Fibroblast of the aortic adventitia (primary cell): ENCODE measurements around the gene BBS9. TPM values are rescaled to one million over a fixed set of nuclear protein-coding genes. Genes with fewer than 3 reads are reported as not detected.

Source experiments
- DNase-seq: peaks from one replicate; pipeline ENCODE4 v3.0.0-alpha.2; 2010; ENCODE audit warnings: low read depth
- H3K4me3 ChIP-seq: 2 replicates; pipeline ENCODE4 v1.5.1; 2011; ENCODE audit warnings: low read depth, mild to moderate bottlenecking, control low read depth, low read length, moderate library complexity
- total RNA-seq: library from RNA; depleted of rRNA; stranded (reverse); fragments of >200 nt; gene quantifications from 2 replicates; pipeline ENCODE4 v1.2.3, GENCODE V29; 2012; ENCODE audit warnings: low replicate concordance
- TF ChIP-seq, protein P1 (sequence below): IDR thresholded peaks from 2 replicates; pipeline ENCODE4 v1.5.1; 2011; ENCODE audit warnings: mild to moderate bottlenecking, low read length, control low read depth, inconsistent platforms; ENCODE audit not compliant: insufficient read depth

BBS9 gene
- total RNA-seq, 1 donor, result 26.8 TPM

DNA sequence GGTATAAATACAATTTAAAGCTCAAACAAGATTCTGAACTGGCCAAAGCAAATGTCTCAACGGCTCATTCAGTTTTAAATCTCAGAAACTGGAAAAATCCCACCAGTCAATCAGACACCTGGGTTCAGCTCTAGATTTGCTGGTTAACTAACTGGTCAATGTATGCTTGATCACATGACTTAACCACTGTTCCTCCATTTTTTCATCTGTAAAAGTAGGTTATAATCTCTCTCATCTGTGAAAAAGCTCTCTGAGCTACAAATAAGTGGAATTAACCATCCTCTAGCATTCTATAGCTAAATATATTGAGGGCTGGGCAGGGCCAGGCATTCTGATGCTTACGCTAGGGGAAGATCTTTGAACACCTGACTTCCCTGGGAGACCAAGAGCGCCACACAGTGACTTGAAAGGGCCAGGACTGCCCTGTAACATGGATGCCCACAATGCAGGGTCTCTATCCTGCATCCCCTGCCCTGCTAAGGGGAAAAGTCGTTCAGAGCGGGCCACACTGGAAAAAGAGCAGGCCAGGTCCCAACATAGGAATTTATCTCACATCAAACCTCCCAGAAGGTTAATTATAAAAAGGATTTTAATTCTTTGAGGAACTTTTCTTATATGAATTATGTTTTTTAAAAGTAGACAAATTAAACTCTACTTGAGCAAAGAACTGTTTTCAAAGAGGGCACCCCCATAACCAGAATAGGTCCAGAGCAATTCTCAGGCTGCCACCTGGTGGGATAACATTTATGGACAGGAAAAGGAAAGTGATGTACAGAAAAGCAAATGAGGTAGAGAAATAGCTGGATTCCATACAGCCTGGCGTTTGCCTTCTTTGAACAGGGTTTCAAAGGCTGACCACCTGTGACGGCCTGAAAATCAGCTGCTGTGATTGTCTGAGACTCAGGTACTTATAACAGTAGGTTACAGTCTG lies 22.0 kb upstream of the BBS9 start:
- H3K4me3 ChIP-seq, result peak overlapping the region; percentile 82
- TF ChIP-seq, protein P1, sequence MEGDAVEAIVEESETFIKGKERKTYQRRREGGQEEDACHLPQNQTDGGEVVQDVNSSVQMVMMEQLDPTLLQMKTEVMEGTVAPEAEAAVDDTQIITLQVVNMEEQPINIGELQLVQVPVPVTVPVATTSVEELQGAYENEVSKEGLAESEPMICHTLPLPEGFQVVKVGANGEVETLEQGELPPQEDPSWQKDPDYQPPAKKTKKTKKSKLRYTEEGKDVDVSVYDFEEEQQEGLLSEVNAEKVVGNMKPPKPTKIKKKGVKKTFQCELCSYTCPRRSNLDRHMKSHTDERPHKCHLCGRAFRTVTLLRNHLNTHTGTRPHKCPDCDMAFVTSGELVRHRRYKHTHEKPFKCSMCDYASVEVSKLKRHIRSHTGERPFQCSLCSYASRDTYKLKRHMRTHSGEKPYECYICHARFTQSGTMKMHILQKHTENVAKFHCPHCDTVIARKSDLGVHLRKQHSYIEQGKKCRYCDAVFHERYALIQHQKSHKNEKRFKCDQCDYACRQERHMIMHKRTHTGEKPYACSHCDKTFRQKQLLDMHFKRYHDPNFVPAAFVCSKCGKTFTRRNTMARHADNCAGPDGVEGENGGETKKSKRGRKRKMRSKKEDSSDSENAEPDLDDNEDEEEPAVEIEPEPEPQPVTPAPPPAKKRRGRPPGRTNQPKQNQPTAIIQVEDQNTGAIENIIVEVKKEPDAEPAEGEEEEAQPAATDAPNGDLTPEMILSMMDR, result peak; percentile 55
- peak; percentile 66 for DNase-seq

DNA sequence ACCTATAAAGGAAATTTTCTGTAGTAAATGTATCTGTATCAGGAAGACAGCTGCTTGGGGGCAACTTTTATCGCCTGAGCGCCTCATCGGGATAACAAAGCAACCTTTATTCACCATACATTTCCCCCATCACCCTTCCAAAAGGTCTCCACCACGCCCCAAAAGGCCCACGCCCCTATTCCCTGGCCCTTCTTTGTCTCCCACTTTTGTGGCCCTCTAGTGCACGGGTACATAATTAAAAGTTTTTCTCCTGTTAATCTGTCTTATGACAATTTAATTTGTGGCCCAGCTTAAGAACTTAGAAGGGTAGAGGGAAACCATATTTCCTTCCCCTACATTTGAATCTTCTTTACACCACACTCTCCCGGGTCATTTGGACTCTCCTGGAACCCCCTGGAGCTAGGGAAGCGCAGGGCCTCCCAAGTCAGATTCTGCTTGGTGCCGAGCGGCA lies 20.8 kb upstream of the BBS9 start:
- DNase-seq, result peak; percentile 37
- TF ChIP-seq, protein P1, result no peak
- peak overlapping the region; percentile 82 for H3K4me3 ChIP-seq

DNA sequence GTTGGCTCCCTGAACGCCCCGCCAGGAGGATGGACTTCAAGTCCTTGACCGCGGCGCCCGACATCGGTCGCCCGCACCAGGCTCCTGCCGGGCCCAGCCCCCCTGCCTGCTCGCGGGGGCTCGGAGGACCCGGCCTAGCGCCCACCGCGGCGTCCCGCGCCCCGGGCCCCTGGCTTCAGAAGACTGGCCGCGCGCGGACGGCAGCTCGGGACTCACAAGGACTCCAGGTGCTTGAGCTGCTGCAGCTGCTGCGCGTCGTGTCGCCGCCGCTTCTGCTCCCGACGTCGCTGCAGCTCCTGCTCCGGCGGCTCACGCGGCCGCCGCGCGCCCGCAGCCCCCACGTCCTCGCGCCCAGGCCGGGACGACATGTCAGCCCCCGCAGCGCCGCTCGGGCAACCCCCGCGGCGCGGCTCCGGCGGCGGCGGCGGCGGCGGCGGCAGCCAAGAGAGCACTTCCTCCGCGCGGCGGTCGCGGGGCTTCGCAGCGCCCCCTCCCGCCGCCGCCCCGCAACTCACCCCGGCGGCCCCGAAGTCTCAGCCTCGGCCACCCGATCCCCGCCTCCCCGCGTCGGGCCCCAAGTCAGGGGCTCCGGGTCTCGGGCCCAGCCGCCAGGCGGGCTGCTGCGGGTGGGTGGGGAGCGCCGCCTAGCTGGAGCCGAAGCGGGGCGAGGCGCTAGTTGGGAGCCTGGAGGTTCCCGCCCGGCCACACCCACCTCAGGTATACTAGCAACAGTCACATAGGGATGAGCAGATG lies 20.2 kb upstream of the BBS9 start, which contains the start of gene RP9:
Gene RP9, minus strand, starts transcription at position 400 of the 753 bp plus-strand sequence. Its CDS starts 32 bp downstream, at position 368.
- peak within 1 kb of the TSS; percentile 82 for H3K4me3 ChIP-seq
- TF ChIP-seq, protein P1, result peak; percentile 38
- peak; percentile 25 for DNase-seq

DNA sequence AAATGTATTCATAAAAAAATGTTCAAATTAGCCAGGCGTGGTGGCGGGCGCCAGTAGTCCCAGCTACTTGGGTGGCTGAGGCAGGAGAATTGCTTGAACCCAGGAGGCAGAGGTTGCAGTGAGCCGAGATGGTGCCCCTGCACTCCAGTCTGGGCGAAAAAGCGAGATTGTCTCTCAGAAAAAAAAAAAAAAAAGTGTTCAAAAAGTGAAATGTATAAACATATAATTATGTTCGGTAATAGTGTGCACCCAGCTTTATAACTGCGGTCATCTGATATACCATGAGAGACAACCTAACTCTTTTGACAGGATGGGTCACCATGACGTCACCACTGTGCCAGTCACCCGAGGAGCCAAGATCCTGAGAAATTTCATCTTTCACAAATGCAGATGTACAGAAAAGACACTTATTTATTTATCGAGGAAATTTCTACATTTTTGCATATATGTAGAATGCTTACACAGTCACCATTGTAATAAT lies 19.6 kb upstream of the BBS9 start:
- TF ChIP-seq, protein P1, result no peak

DNA sequence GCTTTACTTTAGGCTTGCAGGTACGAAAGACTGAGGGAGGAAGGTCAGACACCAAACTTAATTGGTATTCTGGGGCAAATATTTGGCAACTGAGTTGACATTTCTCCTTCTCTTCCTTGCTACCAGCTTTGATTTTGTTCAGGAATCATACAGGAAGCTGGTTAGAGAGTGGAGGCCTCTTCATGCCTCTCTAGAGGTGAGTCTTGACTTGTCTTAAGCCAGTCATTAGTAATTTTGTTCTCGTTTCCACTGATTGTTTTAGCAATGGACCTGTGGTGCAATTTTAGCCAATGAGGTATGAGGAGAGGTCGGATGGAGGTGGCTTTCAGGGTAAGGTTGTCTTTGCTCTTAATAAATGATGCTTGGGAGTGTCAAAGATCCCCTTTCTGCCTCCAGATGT lies 17.8 kb upstream of the BBS9 start:
- TF ChIP-seq, protein P1, result no peak
- no peak for DNase-seq
- H3K4me3 ChIP-seq, result no peak overlapping the region

More for the DNA sequence above, 19.6 kb upstream of the BBS9 start:
- no peak for DNase-seq
- H3K4me3 ChIP-seq, result peak overlapping the region; percentile 70

DNA sequence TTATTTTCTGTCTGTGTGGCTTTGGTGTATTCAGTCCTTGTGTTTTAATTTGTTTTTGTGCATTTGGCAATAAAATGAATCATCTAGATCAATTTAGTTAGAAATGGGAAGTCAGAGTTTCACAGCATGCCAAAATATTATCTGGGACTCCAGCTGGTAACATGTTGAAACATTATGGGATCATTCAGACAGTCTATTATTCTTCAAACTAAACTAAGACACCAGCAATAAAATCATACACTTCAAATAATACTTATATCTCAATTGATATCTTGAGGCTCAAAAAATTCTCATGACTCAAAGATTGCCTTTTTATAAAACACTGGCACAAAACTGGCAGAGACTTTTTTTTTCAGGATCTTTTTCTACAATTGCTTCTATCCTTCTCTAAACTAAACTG lies 14.4 kb upstream of the BBS9 start:
- no peak for DNase-seq
- TF ChIP-seq, protein P1, result no peak

More for the DNA sequence above, 14.4 kb upstream of the BBS9 start:
- H3K4me3 ChIP-seq, result no peak overlapping the region
